Transverse colon (tissue), 4 donors: ENCODE measurements around the gene HMX1. TPM values are rescaled to one million over a fixed set of nuclear protein-coding genes. Genes with fewer than 3 reads are reported as not detected.

ENCODE experiments used
- DNase-seq: peaks from one replicate; pipeline ENCODE4 v3.0.0-alpha.2; 2019
- H3K27ac ChIP-seq, 4 donors: fragments of 200-600 bp; sonication (generic); 2 replicates each; pipeline ENCODE4 v1.5.1; 2016 to 2018; ENCODE audit warnings: inconsistent platforms in 4 of 4
- H3K27me3 ChIP-seq: fragments of 200-600 bp; sonication (generic); 2 replicates; pipeline ENCODE4 v1.5.1; 2017; ENCODE audit warnings: inconsistent platforms
- H3K36me3 ChIP-seq, 4 donors: fragments of 200-600 bp; sonication (generic); 2 replicates each; pipeline ENCODE4 v1.5.1; 2017 to 2019; ENCODE audit warnings: inconsistent platforms in 4 of 4
- H3K4me1 ChIP-seq, 4 donors: fragments of 200-600 bp; sonication (generic); 2 replicates each; pipeline ENCODE4 v1.5.1; 2017 to 2020; ENCODE audit warnings: inconsistent platforms in 4 of 4
- H3K4me3 ChIP-seq, 4 donors: fragments of 200-600 bp; sonication (generic); 1 replicate in 1 of 4; 2 replicates in 3 of 4; pipeline versions ENCODE4 v1.5.1 to v1.6.1; 2017 to 2019; ENCODE audit warnings: inconsistent platforms in 4 of 4
- H3K9me3 ChIP-seq, 2 donors: fragments of 200-600 bp; sonication (generic); 2 replicates each; pipeline ENCODE4 v1.5.1; 2017 to 2019; ENCODE audit warnings: inconsistent platforms in 2 of 2
- CTCF ChIP-seq, 5 experiments: fragments of 200-600 bp in 3 of 5; fragments of 450-650 bp in 2 of 5; sonication (generic) in 3 of 5; IDR thresholded peaks; 1 replicate in 2 of 5; 2 replicates in 3 of 5; pipeline ENCODE4 v1.5.1; 2016 to 2017; ENCODE audit warnings: antibody characterized with exemption in 5 of 5, inconsistent platforms in 3 of 5, mild to moderate bottlenecking in 2 of 5, moderate library complexity in 1 of 5
- EP300 ChIP-seq: sonication (generic); formaldehyde crosslinking; IDR thresholded peaks from one replicate; pipeline ENCODE4 v1.6.1; 2017; ENCODE audit warnings: antibody characterized with exemption, low read depth
- POLR2A ChIP-seq: fragments of 450-650 bp; IDR thresholded peaks from one replicate; pipeline ENCODE4 v1.6.1; 2016; ENCODE audit warnings: antibody characterized with exemption, mild to moderate bottlenecking, moderate library complexity
- POLR2AphosphoS5 ChIP-seq, 3 donors: sonication (generic); formaldehyde crosslinking; IDR thresholded peaks; one replicate each; pipeline ENCODE4 v1.6.1; 2016; ENCODE audit warnings: antibody characterized with exemption in 3 of 3
- WGBS, 2 donors: methylation state at CpG; one replicate each; pipeline ENCODE4 v1.1.5; 2018; ENCODE audit warnings: low coverage in 1 of 2; 5-methylcytosine and 5-hydroxymethylcytosine counted together
- in situ Hi-C, 4 donors: fragments of 200-750 bp; cut with MboI; loops; one replicate each; pipeline versions ENCODE4 v1.15.0 to v1.15.1; 2017; ENCODE audit warnings: low sequenced_read_pairs in 3 of 4, low pct_ligation_motif_present in 1 of 4, low pct_unique_long_range_greater_than_20kb in 1 of 4
- intact Hi-C: fragments of 100-400 bp; cut with DNase I; formaldehyde crosslinking; loops from one replicate; pipeline ENCODE4 v1.15.1; 2023; ENCODE audit warnings: low total_unique reads
- total RNA-seq, 4 donors: library from RNA; depleted of rRNA; stranded (reverse); fragments of >200 nt; gene quantifications; one replicate each; pipeline ENCODE4 v1.1.0, GENCODE V29; 2016

HMX1 gene
- total RNA-seq, 4 donors from 2014 or later, result not detected

- H3K4me1 ChIP-seq, result no peaks in the 10 kb centered on the region
- H3K9me3 ChIP-seq, result no peaks in the 10 kb centered on the region
- no peak for TF ChIP-seq POLR2AphosphoS5 (IDR thresholded peaks at IDR 0.05)
- no peak for TF ChIP-seq EP300
- no peak for TF ChIP-seq CTCF (IDR thresholded peaks at IDR 0.05)
- TF ChIP-seq POLR2A, result no peak
- WGBS, 2 donors, result 18% methylated on average over 41 of the region's 73 CpGs; no CpG with 5 or more reads in 1 of the 2 donors
- in situ Hi-C loops, result no loop called here
- H3K4me3 ChIP-seq, result no peak overlapping the region
- intact Hi-C loops, result loop anchor here (5.0 kb wide), 1 partner anchor 1590 kb away; no protein-coding TSS in a partner anchor
- H3K27me3 ChIP-seq, result peaks cover 87% of the 10 kb centered on the region
- no peak for DNase-seq
- no peak overlapping the region for H3K27ac ChIP-seq
- no peaks in the 10 kb centered on the region for H3K36me3 ChIP-seq
Measured at GRCh38 chr4:8892556-8893226, 21.1 kb upstream of the HMX1 start.

DNA sequence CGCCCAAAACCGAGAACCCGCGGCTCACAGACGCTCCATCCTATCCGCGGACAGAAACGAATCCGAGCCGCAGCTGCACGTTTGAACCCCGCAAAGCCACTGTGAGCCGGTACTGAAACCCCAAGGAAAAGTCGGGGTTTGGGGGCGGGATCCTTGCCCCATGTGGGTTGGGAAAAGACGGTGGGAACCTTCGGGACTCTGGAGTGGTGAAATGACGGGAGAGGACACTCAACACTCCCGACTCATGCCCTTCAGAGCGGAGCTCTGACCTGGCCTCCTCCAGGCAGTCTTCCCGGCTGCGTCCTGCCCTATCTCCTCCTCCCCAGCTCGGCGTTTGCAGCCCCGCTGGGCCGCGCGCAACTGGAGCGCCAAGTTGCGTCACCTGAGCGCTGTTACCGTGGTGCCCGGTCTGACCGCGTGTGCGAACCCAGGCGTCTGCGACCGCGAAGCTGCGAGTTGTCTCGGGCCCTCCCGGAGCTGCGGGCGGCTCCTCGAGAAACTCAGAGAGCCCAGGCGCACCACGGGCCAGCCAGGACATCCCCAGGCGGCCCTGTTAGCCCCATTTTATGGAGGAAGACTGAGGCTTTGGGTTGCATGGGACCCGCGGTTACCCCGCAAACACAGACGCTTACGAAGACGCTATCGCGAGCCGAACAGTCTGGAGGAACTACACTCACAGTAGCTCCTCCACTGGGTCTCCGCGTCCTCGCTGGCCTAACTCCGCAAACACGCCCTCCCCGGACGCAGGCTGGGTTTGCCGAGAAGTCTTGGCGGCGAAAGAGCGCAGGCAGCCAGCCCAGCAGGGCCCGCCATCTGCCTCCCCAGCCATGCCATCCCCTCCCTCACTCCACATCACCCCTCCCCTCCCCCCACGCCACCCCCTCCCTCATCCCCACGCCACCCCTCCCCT is 20.3 kb upstream of the HMX1 start:
- Histone ChIP-seq H3K4me1 (no peaks in the 10 kb centered on the region), H3K9me3 (no peaks in the 10 kb centered on the region), H3K27me3 (peaks cover 93% of the 10 kb centered on the region), H3K4me3 (no peak overlapping the region), H3K36me3 (no peaks in the 10 kb centered on the region), H3K27ac (no peak overlapping the region)
- intact Hi-C loops (loop anchor here (5.0 kb wide), 1 partner anchor 1590 kb away; no protein-coding TSS in a partner anchor), in situ Hi-C loops (no loop called here)
- WGBS, 2 donors, result 19 to 20% methylated on average over 2 to 60 of the region's 72 CpGs
- DNase-seq, result no peak
- no peak for TF ChIP-seq EP300
- TF ChIP-seq POLR2A, result no peak
- no peak for TF ChIP-seq POLR2AphosphoS5 (IDR thresholded peaks at IDR 0.05)
- no peak for TF ChIP-seq CTCF (IDR thresholded peaks at IDR 0.05)

- H3K4me1 ChIP-seq, result no peaks in the 10 kb centered on the region
- no peak overlapping the region for H3K4me3 ChIP-seq
- 28% methylated on average over 12 of the region's 15 CpGs; no CpG with 5 or more reads in 1 of the 2 donors for WGBS, 2 donors
- TF ChIP-seq POLR2A (no peak), POLR2AphosphoS5 (IDR thresholded peaks at IDR 0.05) (no peak), CTCF (IDR thresholded peaks at IDR 0.05) (no peak), EP300 (no peak)
- no peaks in the 10 kb centered on the region for H3K36me3 ChIP-seq
- H3K27me3 ChIP-seq, result peaks cover 98% of the 10 kb centered on the region
- no peak for DNase-seq
- H3K9me3 ChIP-seq, result no peaks in the 10 kb centered on the region
- intact Hi-C loops (loop anchor here (5.0 kb wide), 1 partner anchor 1591 kb away; no protein-coding TSS in a partner anchor), in situ Hi-C loops (no loop called here)
- H3K27ac ChIP-seq, result no peak overlapping the region
Measured at GRCh38 chr4:8891255-8891645, 19.6 kb upstream of the HMX1 start.

DNA sequence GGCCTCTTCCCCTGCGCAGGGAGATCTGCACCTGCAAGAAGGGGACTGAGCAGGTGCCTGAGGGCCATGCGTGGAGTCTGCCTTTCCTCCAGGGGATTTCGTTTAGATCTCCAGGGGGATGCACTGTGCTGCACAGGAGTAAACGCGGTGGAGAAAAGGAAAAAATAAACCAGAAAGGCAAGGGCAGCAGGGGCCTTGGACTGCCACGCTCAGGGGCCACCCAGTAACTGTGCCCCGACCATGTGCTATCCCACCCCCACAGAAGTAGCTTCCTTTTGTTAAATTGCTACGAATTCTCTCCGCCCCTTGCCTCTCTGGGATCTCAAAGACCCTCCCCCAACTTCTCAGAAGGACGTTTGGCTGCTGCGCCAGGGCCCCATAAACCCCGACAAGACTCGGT is 17.2 kb upstream of the HMX1 start:
- 19 to 26% methylated on average over 4 to 13 of the region's 13 CpGs for whole genome bisulfite sequencing, 2 donors
- Histone ChIP-seq H3K4me3 (no peak overlapping the region), H3K36me3 (no peaks in the 10 kb centered on the region), H3K9me3 (no peaks in the 10 kb centered on the region), H3K27ac (no peak overlapping the region), H3K27me3 (peaks cover 86% of the 10 kb centered on the region), H3K4me1 (no peaks in the 10 kb centered on the region)
- no peak for DNase-seq
- in situ Hi-C loops, result no loop called here
- TF ChIP-seq POLR2AphosphoS5 (IDR thresholded peaks at IDR 0.05) (no peak), EP300 (no peak), POLR2A (no peak), CTCF (IDR thresholded peaks at IDR 0.05) (no peak)
- intact Hi-C loops, result no loop called here
